GM23338 (cell line): Measurements from ENCODE around the gene YTHDF2. TPM values are rescaled to one million over a fixed set of nuclear protein-coding genes. Genes with fewer than 3 reads are reported as not detected.
A peak's percentile ranks its signal among the peaks of the same experiment; 100 is the strongest.

Source experiments
- ATAC-seq: fragments of 200-7000 bp; cut with Tn5 transposase; 3 replicates; pipeline ENCODE4 v1.9.1; 2020
- DNase-seq: peaks from one replicate; pipeline ENCODE4 v3.0.0-alpha.2; 2015; ENCODE audit warnings: low spot score
- H2AFZ ChIP-seq: fragments of 200-600 bp; sonication (generic); 2 replicates; pipeline ENCODE4 v1.8.0; 2016; ENCODE audit warnings: antibody characterized with exemption, mild to moderate bottlenecking, moderate library complexity
- H3F3A ChIP-seq: fragments of 200-600 bp; sonication (generic); replicated peaks from 2 replicates; pipeline ENCODE4 v1.8.0; 2017; ENCODE audit warnings: antibody characterized with exemption, mixed run types, low read depth
- H3K27ac ChIP-seq: fragments of 200-600 bp; sonication (generic); 2 replicates; pipeline ENCODE4 v1.6.1; 2016; ENCODE audit warnings: low read depth
- H3K27me3 ChIP-seq: fragments of 200-600 bp; sonication (generic); 2 replicates; pipeline ENCODE4 v1.8.0; 2016; ENCODE audit warnings: mild to moderate bottlenecking, mixed run types, moderate library complexity; ENCODE audit not compliant: insufficient read depth
- H3K36me3 ChIP-seq: fragments of 200-600 bp; sonication (generic); 2 replicates; pipeline ENCODE4 v1.8.0; 2016; ENCODE audit warnings: mild to moderate bottlenecking; ENCODE audit not compliant: insufficient read depth
- H3K4me1 ChIP-seq: fragments of 200-600 bp; sonication (generic); 2 replicates; pipeline ENCODE4 v1.8.0; 2016; ENCODE audit warnings: mild to moderate bottlenecking, moderate library complexity; ENCODE audit not compliant: insufficient read depth
- H3K4me2 ChIP-seq: fragments of 200-600 bp; sonication (generic); 2 replicates; pipeline ENCODE4 v1.7.1; 2017; ENCODE audit warnings: mixed run types
- H3K4me3 ChIP-seq: fragments of 200-600 bp; sonication (generic); 2 replicates; pipeline ENCODE4 v1.6.1; 2016; ENCODE audit warnings: mixed run types
- H3K79me2 ChIP-seq: fragments of 200-600 bp; sonication (generic); replicated peaks from 2 replicates; pipeline ENCODE4 v1.8.0; 2017; ENCODE audit warnings: mild to moderate bottlenecking; ENCODE audit not compliant: insufficient read depth
- H3K9me2 ChIP-seq: fragments of 200-600 bp; sonication (generic); 2 replicates; pipeline ENCODE4 v1.8.0; 2017; ENCODE audit not compliant: insufficient read depth
- H4K20me1 ChIP-seq: fragments of 200-600 bp; sonication (generic); replicated peaks from 2 replicates; pipeline ENCODE4 v1.8.0; 2017; ENCODE audit warnings: mild to moderate bottlenecking; ENCODE audit not compliant: insufficient read depth
- H3K27ac Mint-ChIP-seq: 2 replicates; pipeline ENCODE4 v1.8.0; 2020; ENCODE audit warnings: inconsistent platforms, mild to moderate bottlenecking, moderate library complexity, mixed read lengths
- H3K27me3 Mint-ChIP-seq: 3 replicates; pipeline ENCODE4 v1.8.0; 2022; ENCODE audit warnings: low read depth, mild to moderate bottlenecking, moderate library complexity, mixed read lengths, inconsistent platforms; ENCODE audit not compliant: insufficient read depth, poor library complexity
- H3K36me3 Mint-ChIP-seq: 3 replicates; pipeline ENCODE4 v1.8.0; 2021; ENCODE audit warnings: low read depth, mild to moderate bottlenecking, inconsistent platforms, moderate library complexity, mixed read lengths
- H3K4me1 Mint-ChIP-seq: 3 replicates; pipeline ENCODE4 v1.8.0; 2020; ENCODE audit warnings: mild to moderate bottlenecking, inconsistent platforms, mixed read lengths
- H3K4me3 Mint-ChIP-seq: 3 replicates; pipeline ENCODE4 v1.8.0; 2021; ENCODE audit warnings: moderate library complexity, mild to moderate bottlenecking, inconsistent platforms, mixed read lengths
- H3K9me3 Mint-ChIP-seq: 3 replicates; pipeline ENCODE4 v1.8.0; 2020; ENCODE audit warnings: moderate library complexity, mild to moderate bottlenecking, inconsistent platforms, mixed read lengths
- EZH2 ChIP-seq: fragments of 200-600 bp; sonication (generic); IDR thresholded peaks from one replicate; pipeline ENCODE4 v1.8.0; 2017; ENCODE audit warnings: antibody characterized with exemption, mild to moderate bottlenecking, low read depth; ENCODE audit not compliant: unreplicated experiment
- EZH2phosphoT487 ChIP-seq: fragments of 200-600 bp; sonication (generic); IDR thresholded peaks from one replicate; pipeline ENCODE4 v1.8.1; 2018; ENCODE audit warnings: antibody characterized with exemption; ENCODE audit not compliant: unreplicated experiment
- JUNB ChIP-seq: IDR thresholded peaks from one replicate; pipeline ENCODE4 v1.6.1; 2016; ENCODE audit warnings: antibody characterized with exemption; ENCODE audit not compliant: unreplicated experiment
- NANOG ChIP-seq: IDR thresholded peaks from 2 replicates; pipeline ENCODE4 v1.6.1; 2016; ENCODE audit warnings: antibody characterized with exemption, borderline replicate concordance
- POLR2AphosphoS5 ChIP-seq: IDR thresholded peaks from 2 replicates; pipeline ENCODE4 v1.6.1; 2016; ENCODE audit warnings: antibody characterized with exemption, low read depth
- STAT1 ChIP-seq: IDR thresholded peaks from one replicate; pipeline ENCODE4 v1.6.1; 2016; ENCODE audit warnings: antibody characterized with exemption; ENCODE audit not compliant: unreplicated experiment
- ZNF114 ChIP-seq: fragments of 250-450 bp; sonication (Bioruptor Pico); IDR thresholded peaks from 2 replicates; pipeline ENCODE4 v1.5.0; 2020; ENCODE audit warnings: mild to moderate bottlenecking, moderate library complexity
- ZNF331 ChIP-seq: fragments of 250-450 bp; sonication (Bioruptor Pico); IDR thresholded peaks from 2 replicates; pipeline ENCODE4 v1.5.0; 2020; ENCODE audit warnings: low read depth, mild to moderate bottlenecking, moderate library complexity
- polyA plus RNA-seq: library from polyadenylated mRNA; unstranded; fragments of >200 nt; fragmentation: Nextera tagmentation; extraction: Ambion mirVana; gene quantifications from 2 replicates; pipeline ENCODE4 v1.2.1, GENCODE V29; 2016
- total RNA-seq: library from RNA; depleted of rRNA; stranded (reverse); fragments of >200 nt; shearing (Covaris generic); gene quantifications from 2 replicates; pipeline ENCODE4 v1.2.3, GENCODE V29; 2014
- TF ChIP-seq, protein P1 (sequence below), 2 experiments: fragments of 200-600 bp in 1 of 2; sonication (generic) in 1 of 2; conservative IDR thresholded peaks; 2 replicates each; pipeline versions ENCODE4 v1.5.1 to v1.6.1; 2016 to 2017; ENCODE audit warnings: antibody characterized with exemption in 2 of 2, low read depth in 2 of 2, mild to moderate bottlenecking in 2 of 2, moderate library complexity in 1 of 2
- TF ChIP-seq, protein P2 (sequence below): IDR thresholded peaks from 2 replicates; pipeline ENCODE4 v1.6.1; 2016; ENCODE audit warnings: antibody characterized with exemption
- TF ChIP-seq, protein P3 (sequence below): IDR thresholded peaks from one replicate; pipeline ENCODE4 v1.6.1; 2018; ENCODE audit warnings: antibody characterized with exemption; ENCODE audit not compliant: unreplicated experiment

YTHDF2 gene
- total and polyA plus RNA-seq, 2 experiments from 2014 or later: 130 to 169 TPM

DNA sequence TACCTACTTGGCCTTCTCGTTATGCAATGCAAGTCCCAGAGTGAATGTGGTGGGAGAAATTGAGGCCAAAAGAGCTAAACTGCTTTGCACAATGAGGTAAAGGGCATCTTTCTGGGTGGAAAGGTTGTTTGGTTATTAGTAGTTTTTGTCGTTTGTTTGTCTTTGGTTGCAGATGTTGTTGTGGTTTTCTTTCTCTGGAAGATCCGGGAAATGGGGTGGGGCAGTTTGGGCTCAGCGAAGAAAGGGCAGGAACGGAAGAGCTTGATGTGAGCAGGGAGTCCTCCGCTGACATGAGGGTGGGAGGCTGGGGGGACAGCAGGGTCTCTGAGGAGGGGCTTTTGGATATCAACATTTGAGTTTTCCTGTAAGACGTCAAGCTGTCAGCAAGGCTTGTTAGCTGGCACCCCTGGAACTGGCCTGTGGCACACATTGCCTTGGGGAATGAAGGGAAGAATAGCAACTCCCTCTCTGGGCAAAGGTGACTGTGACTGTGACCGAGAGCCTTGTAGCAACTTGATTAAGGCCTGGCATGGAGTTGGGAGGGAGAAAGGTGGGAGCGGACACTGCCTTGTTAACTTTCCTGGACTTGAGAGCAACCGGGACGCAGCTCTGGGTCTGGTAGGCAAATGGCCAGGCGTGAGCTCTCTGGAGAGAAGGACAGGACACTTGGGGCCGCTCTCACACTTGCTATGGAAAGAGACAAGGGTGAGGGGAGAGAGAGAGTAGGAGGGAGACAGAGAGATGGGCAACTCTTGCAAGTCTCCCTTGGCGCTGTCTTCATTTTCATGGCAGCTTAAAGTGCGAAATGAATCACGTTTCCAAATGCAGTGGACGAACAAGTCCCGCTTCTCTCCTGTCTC is 59.8 kb downstream of the YTHDF2 start:
- H3K27ac Mint-ChIP-seq: no peak overlapping the region
- no peak overlapping the region for H3K4me3 Mint-ChIP-seq
- H3K9me3 Mint-ChIP-seq: no peaks in the 10 kb centered on the region; the same call in 2 of the 3 replicates
- H2AFZ ChIP-seq: peak overlapping the region; percentile 77
- no peaks in the 10 kb centered on the region for H3K36me3 ChIP-seq
- H3F3A ChIP-seq: no peaks in the 10 kb centered on the region
- H3K4me1 Mint-ChIP-seq: peaks cover 16% of the 10 kb centered on the region
- ATAC-seq (peak; percentile 87), DNase-seq (peak; percentile 62)
- H3K27me3 Mint-ChIP-seq: peaks cover 13% of the 10 kb centered on the region
- no peaks in the 10 kb centered on the region for H3K36me3 Mint-ChIP-seq
- no peaks in the 10 kb centered on the region for H4K20me1 ChIP-seq
- no peaks in the 10 kb centered on the region for H3K79me2 ChIP-seq
- H3K27me3 ChIP-seq: no peaks in the 10 kb centered on the region
- TF ChIP-seq, protein P1, sequence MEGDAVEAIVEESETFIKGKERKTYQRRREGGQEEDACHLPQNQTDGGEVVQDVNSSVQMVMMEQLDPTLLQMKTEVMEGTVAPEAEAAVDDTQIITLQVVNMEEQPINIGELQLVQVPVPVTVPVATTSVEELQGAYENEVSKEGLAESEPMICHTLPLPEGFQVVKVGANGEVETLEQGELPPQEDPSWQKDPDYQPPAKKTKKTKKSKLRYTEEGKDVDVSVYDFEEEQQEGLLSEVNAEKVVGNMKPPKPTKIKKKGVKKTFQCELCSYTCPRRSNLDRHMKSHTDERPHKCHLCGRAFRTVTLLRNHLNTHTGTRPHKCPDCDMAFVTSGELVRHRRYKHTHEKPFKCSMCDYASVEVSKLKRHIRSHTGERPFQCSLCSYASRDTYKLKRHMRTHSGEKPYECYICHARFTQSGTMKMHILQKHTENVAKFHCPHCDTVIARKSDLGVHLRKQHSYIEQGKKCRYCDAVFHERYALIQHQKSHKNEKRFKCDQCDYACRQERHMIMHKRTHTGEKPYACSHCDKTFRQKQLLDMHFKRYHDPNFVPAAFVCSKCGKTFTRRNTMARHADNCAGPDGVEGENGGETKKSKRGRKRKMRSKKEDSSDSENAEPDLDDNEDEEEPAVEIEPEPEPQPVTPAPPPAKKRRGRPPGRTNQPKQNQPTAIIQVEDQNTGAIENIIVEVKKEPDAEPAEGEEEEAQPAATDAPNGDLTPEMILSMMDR (conservative IDR thresholded peaks at IDR 0.05; ENCODE audit: low read depth in 2 of 2): peak; percentile 27 to 83; a peak in 3 of 4 replicates
- TF ChIP-seq, protein P2, sequence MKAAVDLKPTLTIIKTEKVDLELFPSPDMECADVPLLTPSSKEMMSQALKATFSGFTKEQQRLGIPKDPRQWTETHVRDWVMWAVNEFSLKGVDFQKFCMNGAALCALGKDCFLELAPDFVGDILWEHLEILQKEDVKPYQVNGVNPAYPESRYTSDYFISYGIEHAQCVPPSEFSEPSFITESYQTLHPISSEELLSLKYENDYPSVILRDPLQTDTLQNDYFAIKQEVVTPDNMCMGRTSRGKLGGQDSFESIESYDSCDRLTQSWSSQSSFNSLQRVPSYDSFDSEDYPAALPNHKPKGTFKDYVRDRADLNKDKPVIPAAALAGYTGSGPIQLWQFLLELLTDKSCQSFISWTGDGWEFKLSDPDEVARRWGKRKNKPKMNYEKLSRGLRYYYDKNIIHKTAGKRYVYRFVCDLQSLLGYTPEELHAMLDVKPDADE: no peak
- no peak for TF ChIP-seq JUNB
- no peak for TF ChIP-seq EZH2
- no peak for TF ChIP-seq POLR2AphosphoS5
- no peak for TF ChIP-seq EZH2phosphoT487
- TF ChIP-seq ZNF114: no peak
- no peak overlapping the region for H3K4me3 ChIP-seq
- H3K9me2 ChIP-seq: no peaks in the 10 kb centered on the region
- no peak overlapping the region for H3K27ac ChIP-seq
- H3K4me1 ChIP-seq: peaks cover 11% of the 10 kb centered on the region
- no peak overlapping the region for H3K4me2 ChIP-seq

DNA sequence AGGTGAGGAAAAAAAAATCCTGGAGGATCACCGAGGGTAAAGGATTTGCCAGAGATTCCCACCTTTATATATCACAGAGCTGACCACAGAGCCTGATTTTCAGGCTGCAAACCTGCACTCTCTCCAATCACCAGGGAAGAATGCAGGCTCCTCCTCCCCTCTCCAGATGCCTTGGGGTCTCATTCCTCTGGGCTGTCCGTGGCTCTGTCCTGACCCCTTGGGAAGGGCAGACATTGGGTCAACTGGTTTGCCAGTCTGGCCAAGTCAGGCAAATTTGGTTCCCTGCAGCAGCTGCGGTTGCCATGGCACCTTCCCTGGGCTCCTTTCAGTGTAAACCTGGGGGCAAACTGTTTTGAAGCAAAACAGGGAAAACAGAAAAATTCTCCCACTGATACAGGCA is 63.6 kb downstream of the YTHDF2 start:
- Histone ChIP-seq H3K36me3 (no peaks in the 10 kb centered on the region), H2AFZ (peak overlapping the region; percentile 56; the same call in 1 of the 2 replicates), H3K4me2 (no peak overlapping the region), H3K27ac (no peak overlapping the region), H4K20me1 (no peaks in the 10 kb centered on the region), H3K4me3 (no peak overlapping the region), H3K79me2 (no peaks in the 10 kb centered on the region), H3F3A (no peaks in the 10 kb centered on the region), H3K4me1 (peaks cover 21% of the 10 kb centered on the region), H3K27me3 (no peaks in the 10 kb centered on the region), H3K9me2 (no peaks in the 10 kb centered on the region)
- H3K9me3 Mint-ChIP-seq: peaks cover 8% of the 10 kb centered on the region; the same call in 2 of the 3 replicates
- ATAC-seq: peak; percentile 27; the same call in 2 of the 3 replicates
- H3K27ac Mint-ChIP-seq: no peak overlapping the region
- H3K27me3 Mint-ChIP-seq: peaks cover 17% of the 10 kb centered on the region
- DNase-seq: no peak
- H3K36me3 Mint-ChIP-seq: no peaks in the 10 kb centered on the region
- TF ChIP-seq STAT1 (no peak), ZNF114 (no peak), EZH2 (no peak), JUNB (no peak), EZH2phosphoT487 (no peak), NANOG (no peak), POLR2AphosphoS5 (no peak), ZNF331 (CRISPR knock-in tag) (no peak)
- TF ChIP-seq, protein P1 (conservative IDR thresholded peaks at IDR 0.05; ENCODE audit: low read depth in 2 of 2): no peak
- TF ChIP-seq, protein P3, sequence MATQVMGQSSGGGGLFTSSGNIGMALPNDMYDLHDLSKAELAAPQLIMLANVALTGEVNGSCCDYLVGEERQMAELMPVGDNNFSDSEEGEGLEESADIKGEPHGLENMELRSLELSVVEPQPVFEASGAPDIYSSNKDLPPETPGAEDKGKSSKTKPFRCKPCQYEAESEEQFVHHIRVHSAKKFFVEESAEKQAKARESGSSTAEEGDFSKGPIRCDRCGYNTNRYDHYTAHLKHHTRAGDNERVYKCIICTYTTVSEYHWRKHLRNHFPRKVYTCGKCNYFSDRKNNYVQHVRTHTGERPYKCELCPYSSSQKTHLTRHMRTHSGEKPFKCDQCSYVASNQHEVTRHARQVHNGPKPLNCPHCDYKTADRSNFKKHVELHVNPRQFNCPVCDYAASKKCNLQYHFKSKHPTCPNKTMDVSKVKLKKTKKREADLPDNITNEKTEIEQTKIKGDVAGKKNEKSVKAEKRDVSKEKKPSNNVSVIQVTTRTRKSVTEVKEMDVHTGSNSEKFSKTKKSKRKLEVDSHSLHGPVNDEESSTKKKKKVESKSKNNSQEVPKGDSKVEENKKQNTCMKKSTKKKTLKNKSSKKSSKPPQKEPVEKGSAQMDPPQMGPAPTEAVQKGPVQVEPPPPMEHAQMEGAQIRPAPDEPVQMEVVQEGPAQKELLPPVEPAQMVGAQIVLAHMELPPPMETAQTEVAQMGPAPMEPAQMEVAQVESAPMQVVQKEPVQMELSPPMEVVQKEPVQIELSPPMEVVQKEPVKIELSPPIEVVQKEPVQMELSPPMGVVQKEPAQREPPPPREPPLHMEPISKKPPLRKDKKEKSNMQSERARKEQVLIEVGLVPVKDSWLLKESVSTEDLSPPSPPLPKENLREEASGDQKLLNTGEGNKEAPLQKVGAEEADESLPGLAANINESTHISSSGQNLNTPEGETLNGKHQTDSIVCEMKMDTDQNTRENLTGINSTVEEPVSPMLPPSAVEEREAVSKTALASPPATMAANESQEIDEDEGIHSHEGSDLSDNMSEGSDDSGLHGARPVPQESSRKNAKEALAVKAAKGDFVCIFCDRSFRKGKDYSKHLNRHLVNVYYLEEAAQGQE: no peak
- TF ChIP-seq, protein P2: no peak
- H3K4me3 Mint-ChIP-seq: no peak overlapping the region
- peaks cover 15% of the 10 kb centered on the region for H3K4me1 Mint-ChIP-seq
